Measurements from ENCODE around the gene PLCL2.
"Not testable (repeated sequence)": the region's sequence is repeated elsewhere in the genome, so short reads cannot be mapped to it uniquely, and the experiment has no call there.

The PLCL2 gene

GRCh38 chr3:17118771-17119170, 234.0 kb downstream of the PLCL2 start:
- TF ChIP-seq, protein P1, sequence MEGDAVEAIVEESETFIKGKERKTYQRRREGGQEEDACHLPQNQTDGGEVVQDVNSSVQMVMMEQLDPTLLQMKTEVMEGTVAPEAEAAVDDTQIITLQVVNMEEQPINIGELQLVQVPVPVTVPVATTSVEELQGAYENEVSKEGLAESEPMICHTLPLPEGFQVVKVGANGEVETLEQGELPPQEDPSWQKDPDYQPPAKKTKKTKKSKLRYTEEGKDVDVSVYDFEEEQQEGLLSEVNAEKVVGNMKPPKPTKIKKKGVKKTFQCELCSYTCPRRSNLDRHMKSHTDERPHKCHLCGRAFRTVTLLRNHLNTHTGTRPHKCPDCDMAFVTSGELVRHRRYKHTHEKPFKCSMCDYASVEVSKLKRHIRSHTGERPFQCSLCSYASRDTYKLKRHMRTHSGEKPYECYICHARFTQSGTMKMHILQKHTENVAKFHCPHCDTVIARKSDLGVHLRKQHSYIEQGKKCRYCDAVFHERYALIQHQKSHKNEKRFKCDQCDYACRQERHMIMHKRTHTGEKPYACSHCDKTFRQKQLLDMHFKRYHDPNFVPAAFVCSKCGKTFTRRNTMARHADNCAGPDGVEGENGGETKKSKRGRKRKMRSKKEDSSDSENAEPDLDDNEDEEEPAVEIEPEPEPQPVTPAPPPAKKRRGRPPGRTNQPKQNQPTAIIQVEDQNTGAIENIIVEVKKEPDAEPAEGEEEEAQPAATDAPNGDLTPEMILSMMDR (IDR thresholded peaks at IDR 0.05; ENCODE audit: low read length, missing control alignments), result no peak
- no peak for DNase-seq (ENCODE audit: low read depth)
- H3K4me3 ChIP-seq (replicated peaks; ENCODE audit: low read depth, low read length), result no peak overlapping the region

- TF ChIP-seq, protein P1 (IDR thresholded peaks at IDR 0.05; ENCODE audit: low read length, missing control alignments), result no peak
These were observed 234.7 kb downstream of the PLCL2 start for GRCh38 chr3:17119201-17120072.

DNA sequence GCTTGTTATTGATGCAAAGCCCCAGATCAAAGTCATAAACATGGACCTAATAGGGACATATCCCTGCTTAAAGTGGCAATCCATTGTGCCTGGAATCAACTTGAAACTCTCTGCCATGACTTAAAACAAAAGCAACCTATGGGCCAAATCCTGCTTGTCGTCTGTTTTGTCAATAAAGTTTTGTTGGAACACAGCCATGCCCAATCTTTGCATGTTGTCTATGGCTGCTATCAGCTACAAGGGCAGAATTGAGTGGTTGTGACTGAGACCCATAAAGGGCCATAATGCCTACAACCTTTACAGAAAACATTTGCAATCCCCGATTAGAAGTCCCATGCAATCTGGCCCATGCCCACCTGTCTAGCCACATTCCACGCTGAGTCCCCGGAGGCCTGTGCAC, 235.4 kb downstream of the PLCL2 start:
- no peak overlapping the region for H3K4me3 ChIP-seq (replicated peaks; ENCODE audit: low read depth, low read length)
- TF ChIP-seq, protein P1 (IDR thresholded peaks at IDR 0.05; ENCODE audit: low read length, missing control alignments), result no peak
- DNase-seq (ENCODE audit: low read depth), result no peak

More at GRCh38 chr3:17119201-17120072, 234.7 kb downstream of the PLCL2 start:
- no peak overlapping the region for H3K4me3 ChIP-seq (replicated peaks; ENCODE audit: low read depth, low read length)
- DNase-seq (ENCODE audit: low read depth), result no peak

GRCh38 chr3:17121336-17121735, 236.6 kb downstream of the PLCL2 start:
- no peak overlapping the region for H3K4me3 ChIP-seq (replicated peaks; ENCODE audit: low read depth, low read length)
- no peak for DNase-seq (ENCODE audit: low read depth)
- TF ChIP-seq, protein P1 (IDR thresholded peaks at IDR 0.05; ENCODE audit: low read length, missing control alignments), result no peak

GRCh38 chr3:17122758-17123157, 238.0 kb downstream of the PLCL2 start:
- TF ChIP-seq, protein P1 (IDR thresholded peaks at IDR 0.05; ENCODE audit: low read length, missing control alignments), result no peak
- H3K4me3 ChIP-seq (replicated peaks; ENCODE audit: low read depth, low read length), result no peak overlapping the region
- no peak for DNase-seq (ENCODE audit: low read depth)

- no peak overlapping the region for H3K4me3 ChIP-seq (replicated peaks; ENCODE audit: low read depth, low read length)
- no peak for DNase-seq (ENCODE audit: low read depth)
- TF ChIP-seq, protein P1 (IDR thresholded peaks at IDR 0.05; ENCODE audit: low read length, missing control alignments), result no peak
These were observed 241.1 kb downstream of the PLCL2 start for GRCh38 chr3:17125738-17126442.

- H3K4me3 ChIP-seq (replicated peaks; ENCODE audit: low read depth, low read length), result not testable (repeated sequence)
These were observed 243.9 kb downstream of the PLCL2 start for GRCh38 chr3:17128671-17129070.

More at GRCh38 chr3:17128671-17129070, 243.9 kb downstream of the PLCL2 start:
- not testable (repeated sequence) for DNase-seq (ENCODE audit: low read depth)
